D341Med (cell line): Measurements from ENCODE around the gene AMPH.

Source experiments
- DNase-seq: peaks from one replicate; pipeline ENCODE4 v3.0.0; 2012; ENCODE audit warnings: low spot score

The AMPH gene

GRCh38 chr7:38542156-38542555 is 89.0 kb downstream of the AMPH start:
- DNase-seq, result no peak

DNA sequence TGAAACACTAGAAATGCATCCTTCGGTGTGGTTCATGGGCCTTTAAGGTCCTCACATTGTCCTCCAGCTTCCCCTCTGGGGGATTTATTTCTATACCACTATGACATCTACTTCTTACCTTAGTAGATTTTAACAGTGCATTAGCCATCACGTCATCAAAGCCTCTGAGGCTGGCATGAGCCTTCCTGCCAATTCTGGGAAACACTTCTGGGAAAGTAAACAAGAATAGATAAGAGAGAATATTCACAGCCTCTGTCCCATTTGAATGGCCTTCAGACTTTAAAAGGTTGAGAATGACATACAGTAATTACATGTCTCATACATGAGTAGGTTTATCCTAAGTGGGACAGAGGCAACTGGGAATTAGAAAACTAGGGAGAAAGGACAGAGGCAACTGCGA is 89.7 kb downstream of the AMPH start:
- no peak for DNase-seq

GRCh38 chr7:38539477-38540081 is 91.6 kb downstream of the AMPH start:
- DNase-seq, result no peak

GRCh38 chr7:38535073-38535472 is 96.1 kb downstream of the AMPH start:
- DNase-seq, result no peak

DNA sequence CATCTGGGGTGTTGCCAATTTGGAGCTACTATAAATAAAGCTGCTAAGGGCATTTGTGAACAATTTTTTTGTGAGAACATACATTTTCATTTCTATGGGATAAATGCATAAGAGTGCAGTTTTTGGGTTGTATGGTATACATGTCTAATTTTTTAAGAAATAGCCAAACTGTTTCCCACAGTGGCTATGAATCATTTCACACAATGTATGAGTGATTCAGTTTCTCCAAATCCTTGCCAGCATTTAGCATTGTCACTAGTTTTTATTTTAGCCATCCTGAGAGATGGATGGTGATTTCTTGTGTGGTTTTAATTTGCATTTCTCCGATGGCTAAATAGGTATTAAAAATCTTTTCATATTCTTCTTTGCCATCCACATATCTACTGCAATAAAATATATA is 105.3 kb downstream of the AMPH start:
- no peak for DNase-seq

- no peak for DNase-seq
Measured at GRCh38 chr7:38524786-38525185, 106.4 kb downstream of the AMPH start.

GRCh38 chr7:38520741-38521140 is 110.4 kb downstream of the AMPH start:
- DNase-seq, result no peak

- no peak for DNase-seq
Measured at GRCh38 chr7:38518541-38518940, 112.6 kb downstream of the AMPH start.

GRCh38 chr7:38512704-38513103 is 118.5 kb downstream of the AMPH start:
- no peak for DNase-seq

GRCh38 chr7:38512291-38512690 is 118.9 kb downstream of the AMPH start:
- DNase-seq, result no peak

DNA sequence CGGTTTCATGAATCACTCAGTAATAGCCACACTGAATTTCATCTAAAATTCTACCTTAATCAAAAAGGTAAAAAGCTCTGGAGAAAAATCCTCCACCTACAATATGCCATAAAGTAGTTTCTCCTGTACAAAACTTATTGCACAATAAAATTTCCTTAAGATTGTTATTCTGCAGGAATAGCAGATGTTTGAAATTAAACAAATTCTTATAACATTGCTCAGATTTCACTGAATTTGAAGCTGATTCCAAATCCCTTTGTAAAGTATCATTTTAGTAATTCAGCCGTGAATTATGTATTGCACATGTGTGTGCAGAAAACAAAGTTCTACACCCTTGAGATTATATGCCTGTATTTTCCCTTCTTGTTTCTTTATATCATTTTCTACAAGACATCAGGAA is 123.8 kb downstream of the AMPH start:
- no peak for DNase-seq

DNA sequence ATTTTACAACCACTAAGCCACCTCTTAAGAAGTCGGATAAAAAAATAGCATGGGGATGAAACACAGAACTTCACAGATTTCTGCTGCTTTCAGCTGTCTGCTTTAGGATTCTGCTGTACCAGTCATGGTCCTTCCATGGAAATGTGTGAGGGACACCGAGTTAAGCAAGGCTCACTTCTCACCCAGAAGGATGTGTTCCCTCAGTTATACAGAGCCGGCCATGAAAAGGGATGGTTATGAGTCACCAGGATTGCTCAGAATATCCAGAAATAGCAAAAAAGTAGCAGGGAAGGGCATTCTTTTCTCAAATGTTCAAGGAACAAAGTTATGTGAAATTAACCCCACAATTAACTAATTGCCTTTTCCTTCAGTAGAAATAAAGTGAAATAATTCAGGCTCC is 124.4 kb downstream of the AMPH start:
- DNase-seq, result no peak

- DNase-seq, result no peak
Measured at GRCh38 chr7:38506004-38506403, 125.2 kb downstream of the AMPH start.

DNA sequence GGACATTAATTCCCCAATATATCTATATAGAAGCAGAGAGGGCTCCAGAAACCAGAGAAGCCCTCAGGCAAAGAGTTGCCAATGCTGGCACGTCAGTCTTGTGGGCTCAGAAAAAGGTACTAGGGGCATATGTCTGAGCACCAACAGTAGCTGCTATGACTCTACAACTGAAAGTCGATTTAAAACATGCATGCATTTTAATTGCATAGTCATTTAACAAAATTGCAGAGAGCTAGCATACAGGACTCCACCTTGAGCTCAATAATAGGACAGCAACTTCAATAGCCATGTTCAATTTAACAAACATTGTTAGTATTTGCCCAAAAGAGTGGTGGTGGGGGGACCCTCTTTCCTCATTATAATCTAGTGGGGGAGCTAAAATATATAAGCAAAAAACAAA is 126.5 kb downstream of the AMPH start:
- no peak for DNase-seq

GRCh38 chr7:38502848-38503247 is 128.3 kb downstream of the AMPH start:
- DNase-seq, result no peak

- DNase-seq, result no peak
Measured at GRCh38 chr7:38502289-38502688, 128.9 kb downstream of the AMPH start.

DNA sequence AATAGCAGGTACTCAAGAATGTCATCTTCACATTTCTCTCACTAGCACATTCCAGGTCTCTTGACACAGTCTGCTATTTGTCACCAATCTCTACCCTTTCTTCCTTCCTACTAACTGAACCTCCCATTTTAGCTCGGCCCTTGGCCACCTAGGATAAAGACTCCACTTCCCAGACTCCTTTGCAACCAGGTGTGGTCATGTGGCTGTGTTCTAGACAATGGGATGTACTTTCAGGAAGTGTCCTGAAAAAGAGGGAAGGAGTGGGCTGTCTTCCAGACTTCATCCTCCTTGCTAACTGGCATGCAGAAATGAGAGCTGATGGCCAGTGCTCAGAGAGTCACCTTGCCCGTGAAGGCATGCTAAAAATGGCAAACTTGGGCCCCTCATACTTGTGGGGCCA is 139.2 kb downstream of the AMPH start:
- DNase-seq, result no peak

GRCh38 chr7:38482521-38482920 is 148.7 kb downstream of the AMPH start:
- DNase-seq, result no peak

GRCh38 chr7:38481401-38481800 is 149.8 kb downstream of the AMPH start:
- no peak for DNase-seq

DNA sequence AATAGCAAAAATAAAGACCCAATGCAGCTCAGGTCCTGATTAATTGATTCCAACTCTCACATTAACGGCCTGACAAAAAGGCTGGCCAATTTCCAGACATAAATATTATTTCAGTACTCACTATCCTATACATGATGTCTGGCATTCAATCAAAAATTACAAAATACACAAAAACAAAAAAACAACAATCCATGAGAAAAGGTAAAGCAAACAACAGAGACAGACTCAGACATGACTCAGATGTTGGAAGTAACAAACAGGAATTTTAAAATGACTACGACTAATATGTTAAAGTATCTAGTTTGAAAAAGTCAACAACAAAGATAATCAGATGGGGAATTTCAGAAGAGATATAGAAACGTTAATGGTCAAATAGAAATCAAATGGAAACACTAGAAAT is 152.8 kb downstream of the AMPH start:
- DNase-seq, result no peak

GRCh38 chr7:38477333-38477732 is 153.8 kb downstream of the AMPH start:
- no peak for DNase-seq

- no peak for DNase-seq
Measured at GRCh38 chr7:38476764-38477163, 154.4 kb downstream of the AMPH start.

DNA sequence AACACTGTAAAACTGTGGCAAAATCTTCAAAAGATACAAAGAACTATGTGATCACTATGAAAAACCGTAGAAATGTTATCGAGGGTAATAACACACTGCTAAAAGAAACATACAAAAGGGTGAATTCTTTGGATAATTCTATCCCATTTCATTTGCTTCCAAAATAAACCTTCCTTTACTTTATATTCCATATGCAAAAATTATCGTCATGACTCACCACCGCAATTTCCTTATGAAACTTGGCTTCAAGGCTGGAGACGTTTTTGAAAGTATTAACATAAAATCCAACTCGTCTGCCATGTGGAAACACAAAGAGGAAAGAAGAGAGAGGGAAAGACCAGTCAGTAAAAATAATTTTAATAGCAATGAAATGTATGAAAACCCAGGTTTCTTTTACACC is 165.2 kb downstream of the AMPH start:
- no peak for DNase-seq

DNA sequence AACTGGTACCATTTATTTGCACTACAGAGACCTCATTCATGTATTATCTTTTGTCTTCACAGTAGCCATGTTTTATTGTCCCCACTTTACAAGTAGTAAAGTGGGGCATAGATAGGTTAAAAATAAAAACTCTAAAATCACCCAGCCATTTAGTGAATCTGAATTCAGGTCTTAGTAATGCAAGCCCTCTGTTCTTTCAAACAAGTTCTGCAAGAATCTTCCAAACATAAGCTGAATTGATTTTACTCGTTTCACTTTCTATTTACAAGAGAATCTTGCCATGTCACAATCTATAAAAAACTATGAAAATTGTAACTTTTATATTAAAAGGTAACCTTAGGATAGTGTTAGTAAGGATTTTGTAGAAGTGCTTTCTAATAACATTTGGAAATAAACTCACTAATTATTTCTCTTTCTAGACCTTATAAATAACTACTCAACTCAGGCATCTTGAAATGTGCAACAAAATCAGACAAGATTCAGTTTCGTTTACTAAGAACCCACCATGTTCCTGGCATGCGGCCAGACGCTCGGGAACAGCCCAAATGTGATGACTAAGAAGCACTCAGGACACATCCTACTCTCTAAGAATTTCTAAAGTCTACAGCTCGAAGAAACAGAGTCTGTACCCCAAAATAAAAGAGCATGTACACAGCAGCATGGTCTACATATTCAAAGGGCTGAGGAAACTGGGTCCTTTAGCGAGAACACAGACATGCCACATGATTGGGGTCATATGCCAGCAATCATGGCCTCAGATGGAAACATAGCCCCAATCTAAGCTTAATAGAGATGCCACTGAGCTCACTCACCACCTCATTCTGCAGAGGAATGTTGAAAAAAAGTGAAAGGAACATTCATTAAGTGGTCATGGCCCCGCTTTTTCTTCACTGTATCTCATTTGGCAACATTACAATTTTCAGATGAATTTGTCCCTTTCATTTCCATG is 167.6 kb downstream of the AMPH start:
- no peak for DNase-seq
